GM18508 (cell line): Measurements from ENCODE around the gene NFIB.
A peak's percentile ranks its signal among the peaks of the same experiment; 100 is the strongest.

ENCODE experiments used
- ATAC-seq: cut with Tn5 transposase; IDR thresholded peaks from one replicate; pipeline ENCODE4 v1.9.1; 2021; ENCODE audit warnings: moderate number of reproducible peaks; ENCODE audit not compliant: insufficient read depth, unreplicated experiment

The NFIB gene

DNA sequence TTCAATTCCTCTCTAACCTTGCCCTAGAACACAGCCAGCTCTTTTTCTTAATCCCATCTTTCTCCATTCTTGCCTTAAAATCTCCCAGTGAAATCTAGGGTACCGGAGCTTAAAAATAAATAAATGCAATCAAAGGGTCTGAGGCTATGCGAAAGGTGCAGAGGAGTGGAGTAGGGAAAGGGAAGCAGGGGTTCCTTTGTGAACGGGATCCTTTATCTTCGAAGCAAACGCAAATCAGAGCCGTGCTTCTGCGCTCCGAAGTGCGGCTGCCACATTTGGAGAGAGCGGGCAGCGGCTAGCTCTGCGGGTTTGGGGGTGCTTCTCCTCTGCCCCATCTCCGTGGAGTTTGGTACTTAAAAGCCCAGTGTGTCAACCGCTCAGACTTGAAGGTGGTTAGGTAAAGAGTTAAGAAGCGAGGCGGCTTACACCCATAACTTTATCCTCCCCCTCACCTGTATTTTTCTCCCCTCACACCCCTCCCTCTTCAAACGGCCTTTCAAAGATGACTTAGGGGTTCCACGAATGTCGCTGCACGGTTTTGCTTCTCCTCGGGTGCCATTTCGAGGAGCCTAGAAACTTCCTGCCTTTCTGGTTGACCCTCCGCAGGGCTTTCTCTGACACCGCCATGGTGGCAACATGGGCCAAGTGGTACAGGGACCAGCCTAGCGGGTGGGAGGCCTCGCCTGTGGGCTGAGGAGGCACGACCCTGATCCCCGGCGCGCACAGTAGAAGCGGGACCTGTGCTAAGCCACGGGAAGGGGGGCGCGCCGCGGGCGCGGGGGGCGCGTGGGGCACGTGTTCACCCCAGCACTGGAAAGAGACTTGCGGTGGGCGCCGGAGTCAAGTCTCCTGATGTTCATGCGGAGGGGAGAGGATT, 31.7 kb upstream of the NFIB start:
- no peak for ATAC-seq

DNA sequence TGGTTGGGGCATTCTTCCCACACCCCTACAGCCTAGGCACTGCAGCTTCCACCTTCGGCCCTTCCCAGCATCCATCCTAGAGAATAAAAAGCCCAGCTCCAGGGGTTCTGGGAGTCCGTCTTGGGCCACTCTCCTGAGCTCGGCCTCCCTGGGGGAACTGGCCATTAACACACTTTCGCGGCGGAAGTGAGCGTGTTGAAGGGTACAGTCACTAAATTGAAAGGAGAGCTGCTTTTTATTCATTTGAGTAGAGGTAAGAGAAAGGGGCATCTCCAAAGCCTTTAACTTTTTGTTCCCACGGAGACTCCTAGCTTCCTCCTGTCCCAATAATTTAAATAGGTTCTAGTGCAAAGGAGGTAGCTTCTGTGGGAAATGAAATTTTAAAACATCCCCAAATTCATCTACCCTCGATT, 31.0 kb upstream of the NFIB start:
- no peak for ATAC-seq

DNA sequence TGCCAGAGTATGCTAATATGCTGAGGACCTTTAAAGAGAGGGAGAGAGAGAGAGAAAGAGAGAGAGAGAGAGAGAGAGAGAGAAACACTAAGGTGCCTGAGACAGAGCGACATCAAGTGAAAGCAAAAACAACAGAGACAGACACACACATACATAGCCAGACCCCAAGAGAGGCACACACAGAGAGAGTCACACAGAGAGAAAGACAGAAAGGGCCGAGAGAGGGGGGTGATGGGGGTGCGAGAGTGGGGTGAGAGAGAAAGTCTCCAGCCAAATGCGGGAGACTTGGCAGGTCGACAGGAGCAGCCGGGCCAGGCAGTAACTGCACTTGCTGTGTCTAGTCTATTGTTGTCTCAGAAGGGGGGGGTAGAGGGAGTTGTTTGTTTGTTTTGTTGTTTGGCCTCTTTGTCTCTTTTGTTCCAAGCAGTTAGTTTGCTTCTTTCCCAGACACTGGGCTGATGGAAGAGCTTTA, 30.1 kb upstream of the NFIB start:
- ATAC-seq: no peak

DNA sequence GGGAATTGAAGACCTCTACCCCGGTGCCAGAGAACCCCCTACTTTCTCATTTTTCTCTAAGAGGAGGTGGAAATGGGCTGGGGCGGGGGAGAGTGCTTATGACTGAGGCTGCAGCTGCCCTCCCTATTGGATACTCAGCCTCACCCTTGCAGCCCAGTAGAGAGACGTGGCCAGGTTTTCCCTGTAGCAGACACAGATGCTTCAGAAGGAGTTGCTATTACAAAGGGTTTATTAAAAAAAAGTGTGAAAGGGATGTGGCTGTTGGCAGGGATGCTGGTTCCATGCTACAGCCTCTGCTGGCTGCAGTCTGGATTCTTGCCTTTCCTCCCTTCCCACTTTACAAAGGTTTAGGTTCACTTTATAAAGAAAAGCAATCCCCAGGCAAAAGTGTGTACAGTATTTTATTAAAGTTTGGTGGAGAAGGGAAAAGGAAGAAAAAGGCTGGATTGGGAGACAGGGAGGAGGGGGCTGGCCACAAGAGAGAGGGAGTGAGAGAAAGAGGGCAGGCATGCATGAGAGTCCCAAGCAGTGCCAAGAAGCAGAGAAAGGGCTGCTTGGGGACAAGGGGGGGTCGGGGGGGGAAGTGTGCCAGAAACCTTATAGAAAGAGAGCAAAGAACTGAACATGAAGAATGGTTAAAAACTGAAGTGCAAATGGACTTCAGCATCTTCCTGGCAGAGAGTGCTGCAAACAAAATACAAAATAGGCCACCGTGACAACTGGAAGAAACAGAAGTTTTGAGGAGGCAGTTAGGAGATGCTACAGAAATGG, 29.5 kb upstream of the NFIB start:
- ATAC-seq: no peak

DNA sequence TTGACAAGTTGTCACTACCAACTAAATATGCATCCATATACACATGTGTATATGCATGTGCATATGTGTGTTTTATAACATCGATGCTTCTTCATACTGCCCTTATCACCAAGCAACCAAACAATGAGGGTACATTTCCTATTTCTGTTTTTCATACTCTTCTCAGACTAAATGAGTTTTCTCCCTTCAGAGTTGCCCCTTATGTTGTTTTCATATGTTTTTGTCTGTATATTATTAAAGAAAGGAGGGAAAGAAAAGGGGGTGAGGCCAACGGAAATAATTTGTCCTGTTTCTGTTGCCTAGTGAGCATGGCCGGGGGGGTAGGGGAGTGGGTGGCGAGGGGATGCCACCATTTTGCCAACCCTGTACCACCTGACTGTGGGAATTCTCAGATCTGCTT, 28.8 kb upstream of the NFIB start:
- no peak for ATAC-seq

DNA sequence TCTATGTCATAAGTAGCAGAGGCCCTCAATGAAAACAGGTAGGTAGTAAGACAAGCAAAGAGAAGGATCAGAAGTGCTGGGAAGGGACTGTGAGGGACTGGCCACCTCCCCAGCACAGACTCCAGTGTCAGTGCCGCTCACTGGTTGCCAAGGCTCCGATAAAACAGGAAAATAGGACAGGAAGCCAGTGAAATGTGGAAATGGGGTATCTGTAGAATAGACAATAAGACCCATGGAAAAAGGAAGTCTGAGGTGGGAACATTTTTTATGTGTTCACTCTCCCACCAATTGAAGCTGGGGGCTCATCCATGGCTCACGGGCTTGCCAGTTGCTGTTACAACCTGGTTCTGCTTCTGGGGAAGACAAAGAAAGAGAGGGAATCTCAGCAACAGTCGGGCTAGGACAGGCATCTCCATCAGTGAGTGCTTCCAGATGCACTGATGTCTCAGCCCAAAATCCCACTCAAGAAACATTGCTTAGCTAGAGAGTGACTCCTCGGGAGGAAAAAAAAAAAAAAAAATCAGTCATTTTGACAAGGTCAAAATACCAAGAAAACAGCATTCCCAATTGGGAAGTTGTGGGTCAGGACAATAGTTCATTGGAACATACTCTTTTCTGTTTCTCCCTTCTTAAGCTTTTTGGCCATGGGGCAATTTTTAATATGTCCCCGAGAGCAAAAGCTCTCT, 27.6 kb upstream of the NFIB start:
- ATAC-seq: no peak

DNA sequence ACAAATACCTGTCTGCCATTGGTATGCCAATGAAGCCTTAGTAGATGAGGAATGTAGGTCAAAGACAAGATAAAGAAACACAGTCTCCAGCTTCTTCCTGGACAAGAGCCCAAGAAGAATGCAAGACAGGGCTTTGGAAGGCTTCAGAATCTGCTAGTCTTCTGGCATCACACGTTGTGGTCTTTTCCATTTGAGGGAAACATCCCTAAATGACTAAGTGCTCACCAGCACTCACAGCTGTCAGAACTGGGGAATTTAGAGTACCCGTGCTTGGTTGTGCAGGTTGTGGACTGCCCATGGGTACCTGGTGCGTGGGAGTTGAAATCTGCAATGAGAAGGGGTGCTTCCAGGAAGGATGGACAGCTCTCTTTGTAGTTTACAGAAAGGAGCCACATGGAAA, 27.1 kb upstream of the NFIB start:
- no peak for ATAC-seq

DNA sequence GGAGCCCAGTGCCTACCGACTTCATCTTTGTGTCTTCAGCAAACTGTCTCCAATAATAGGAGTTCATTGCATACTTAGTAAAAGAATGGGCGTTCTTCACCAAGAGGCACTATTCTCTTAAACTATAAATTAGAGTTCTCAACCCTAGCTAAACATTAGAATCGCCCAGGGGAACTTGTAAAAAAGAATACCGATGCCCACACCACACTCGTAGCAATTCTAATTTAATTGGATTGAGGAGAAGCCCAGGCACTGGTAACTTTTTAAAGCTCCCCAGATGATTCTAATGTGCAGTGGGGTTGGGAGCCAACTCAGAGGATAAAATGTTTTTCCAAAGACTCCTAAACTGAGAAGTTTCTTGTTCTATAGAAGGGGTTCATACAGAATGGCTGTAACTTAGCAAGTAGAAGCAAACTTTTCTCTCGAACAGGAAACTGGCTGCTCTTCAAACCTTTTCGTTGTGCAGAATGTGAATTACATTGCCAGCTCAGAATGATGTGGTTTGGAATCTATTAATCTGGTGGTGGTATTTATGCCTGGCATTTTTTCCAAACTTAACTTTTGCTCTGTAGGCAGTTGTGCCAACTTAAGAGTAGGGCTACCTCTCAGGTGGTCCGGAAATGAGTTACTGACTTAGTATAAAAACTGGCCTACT, 26.4 kb upstream of the NFIB start:
- ATAC-seq: no peak

DNA sequence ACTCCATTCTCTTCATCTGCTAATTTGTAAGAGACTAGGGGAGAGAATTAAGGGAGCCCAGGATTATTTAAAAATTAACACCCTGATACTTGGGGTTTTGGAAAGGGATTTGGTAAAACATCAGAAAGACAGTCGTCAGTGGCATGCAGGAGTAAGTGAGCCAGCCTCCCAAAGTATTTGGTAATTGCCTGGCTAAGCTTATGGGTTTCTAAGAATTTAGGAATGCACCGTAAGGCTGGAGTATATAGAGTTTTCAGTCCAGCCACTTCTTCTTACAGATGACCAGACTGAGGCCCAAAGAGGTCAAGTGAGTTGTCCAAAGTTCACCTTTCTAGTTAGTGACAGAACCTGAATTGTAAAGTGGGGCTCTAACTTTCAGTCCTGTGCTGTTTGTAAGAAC, 25.8 kb upstream of the NFIB start:
- ATAC-seq: no peak

DNA sequence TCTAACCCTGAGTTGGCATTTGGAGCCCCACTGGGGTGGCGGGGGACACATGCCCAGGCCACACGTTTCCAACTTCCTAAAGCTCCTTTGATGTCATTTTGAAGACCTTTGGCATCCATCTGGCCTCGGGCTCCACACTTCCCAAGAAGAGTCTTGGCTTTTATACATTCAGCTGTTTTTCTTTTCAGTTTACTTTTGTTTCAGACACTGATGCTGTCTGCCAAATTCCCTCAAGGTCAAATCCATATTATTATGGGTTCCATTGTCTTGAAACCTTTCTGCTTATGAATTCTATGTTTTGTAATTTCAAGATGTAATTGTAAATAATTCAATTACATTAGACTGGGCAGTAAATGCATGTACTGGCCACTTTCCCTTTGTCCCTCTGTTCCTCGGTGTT, 23.7 kb upstream of the NFIB start:
- ATAC-seq: no peak

DNA sequence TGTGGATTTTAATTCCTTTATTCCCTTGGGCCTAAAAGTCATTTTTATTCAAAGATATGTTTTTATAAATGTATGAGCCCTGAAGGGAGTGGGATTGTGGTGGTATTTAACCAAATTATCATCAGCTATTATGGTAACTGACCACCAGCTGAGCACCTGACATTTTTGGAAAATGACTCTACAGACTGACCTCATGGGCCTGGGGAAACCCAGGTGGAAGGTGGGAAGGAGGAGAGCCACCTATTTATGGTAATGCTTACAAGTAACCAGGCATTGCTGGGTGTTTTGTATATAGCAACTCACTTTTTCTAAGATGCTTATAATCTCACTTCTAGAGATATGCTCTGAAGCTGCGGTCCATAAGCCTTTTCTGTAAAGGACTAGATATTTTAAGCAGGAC, 22.3 kb upstream of the NFIB start:
- ATAC-seq: no peak

DNA sequence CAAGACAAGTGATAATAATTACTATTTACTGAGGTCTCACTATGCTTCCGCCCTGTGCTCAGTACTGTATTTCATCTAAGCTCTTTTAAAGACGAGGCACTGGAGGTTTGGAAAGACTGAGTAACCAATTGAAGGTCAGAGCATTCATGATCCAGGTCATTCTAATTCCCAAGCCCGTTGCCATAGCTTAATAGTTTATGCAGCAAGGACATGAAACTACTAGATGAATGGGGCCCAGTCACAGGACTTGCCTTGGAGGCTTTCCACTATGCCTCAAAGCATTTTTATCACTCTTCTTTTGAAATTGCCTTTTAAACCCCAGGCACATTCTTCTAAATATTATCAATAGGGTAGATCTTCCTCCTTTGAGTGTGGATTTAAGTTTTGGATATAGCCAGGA, 17.2 kb upstream of the NFIB start:
- no peak for ATAC-seq

DNA sequence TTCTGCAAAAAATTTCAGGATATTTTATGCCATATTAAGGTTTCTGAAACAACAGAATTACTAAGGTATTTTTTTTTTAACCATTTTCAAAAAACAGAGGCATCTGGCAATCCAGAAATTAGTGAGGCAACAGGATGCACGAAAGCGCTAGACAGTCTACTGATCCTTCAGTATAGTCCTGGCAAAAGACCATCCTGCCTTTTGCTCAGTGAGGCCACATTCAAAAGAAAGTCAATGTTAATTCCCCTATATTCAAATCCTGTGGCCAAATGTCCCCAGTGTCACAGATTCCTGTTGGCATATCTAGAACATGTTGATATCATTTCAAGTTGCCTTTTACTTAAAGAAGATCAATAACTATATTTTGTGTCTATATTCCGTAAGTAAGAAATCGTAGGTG, 13.1 kb upstream of the NFIB start:
- no peak for ATAC-seq

DNA sequence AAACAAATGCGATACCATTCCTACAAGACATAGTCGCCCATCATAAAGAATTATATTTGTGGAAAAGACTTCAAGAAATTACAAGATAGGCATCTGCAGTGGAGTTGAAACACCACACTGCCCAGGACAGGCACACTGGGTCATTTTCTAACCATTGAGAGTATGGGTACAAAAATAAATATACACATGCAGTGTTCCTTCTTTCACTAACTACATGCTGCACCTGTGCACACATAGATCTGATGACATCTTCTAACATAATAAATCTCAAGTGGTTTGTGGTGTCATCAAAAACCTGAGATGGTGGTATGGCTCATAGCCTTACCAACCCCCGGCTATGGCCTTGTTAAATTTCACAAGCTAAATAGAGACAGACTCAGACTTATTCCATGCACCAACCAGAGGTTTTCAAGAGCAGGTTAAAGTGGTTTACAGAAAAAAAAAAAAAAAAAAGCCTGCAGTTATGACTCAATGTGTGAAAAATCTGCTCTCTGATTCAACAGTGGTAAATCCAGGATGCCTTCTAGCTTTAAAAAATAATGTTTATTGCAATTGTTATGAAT, 12.4 kb upstream of the NFIB start:
- ATAC-seq: peak; percentile 43

DNA sequence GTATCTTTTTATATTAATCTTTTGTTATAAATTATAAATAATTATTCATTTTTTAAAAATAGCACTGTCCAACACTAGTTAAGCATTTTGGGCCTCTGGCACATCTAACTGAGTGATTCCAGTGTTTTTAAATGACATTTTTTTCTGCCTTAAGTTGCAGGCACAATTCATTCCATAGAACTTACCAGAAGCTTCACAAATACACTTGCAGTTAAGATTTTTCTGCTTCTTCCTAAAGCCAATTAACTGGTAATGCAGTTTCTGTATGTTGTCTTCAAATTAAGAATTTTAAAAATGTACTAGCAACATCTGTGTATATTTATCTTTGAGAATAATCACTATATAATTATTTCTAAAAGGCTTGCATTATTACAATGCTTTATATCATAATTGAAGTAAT, 11.2 kb upstream of the NFIB start:
- no peak for ATAC-seq

DNA sequence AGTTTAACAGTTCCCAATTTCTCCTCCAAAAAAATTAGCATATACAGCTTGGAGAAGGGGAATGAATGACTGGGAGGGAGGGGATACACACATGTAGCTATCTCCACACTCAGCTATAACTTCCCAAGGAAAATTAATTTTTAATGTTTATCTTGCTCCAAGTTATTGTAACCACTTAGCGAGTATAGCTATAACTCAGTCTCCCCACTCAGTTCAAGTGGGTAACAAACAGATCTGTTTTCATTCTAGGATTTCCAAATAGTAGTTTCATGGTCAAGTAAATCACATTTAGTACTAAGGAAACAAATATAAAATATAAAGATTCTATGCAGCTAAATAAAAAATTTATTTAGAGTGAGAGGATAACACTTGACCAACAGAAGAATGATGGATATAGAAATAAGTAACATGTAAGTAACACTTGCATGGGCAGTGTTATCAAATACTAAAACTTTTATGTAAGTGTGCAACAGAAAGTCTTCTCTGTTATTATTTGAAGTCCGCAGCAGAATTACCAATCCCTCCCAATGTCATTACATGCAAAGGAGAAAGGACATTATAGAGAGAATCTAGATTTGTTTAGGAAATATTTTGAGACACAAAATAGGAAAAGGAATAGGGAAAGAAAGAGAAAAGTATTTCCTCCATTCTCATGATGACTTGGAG, 10.2 kb upstream of the NFIB start:
- ATAC-seq: no peak

DNA sequence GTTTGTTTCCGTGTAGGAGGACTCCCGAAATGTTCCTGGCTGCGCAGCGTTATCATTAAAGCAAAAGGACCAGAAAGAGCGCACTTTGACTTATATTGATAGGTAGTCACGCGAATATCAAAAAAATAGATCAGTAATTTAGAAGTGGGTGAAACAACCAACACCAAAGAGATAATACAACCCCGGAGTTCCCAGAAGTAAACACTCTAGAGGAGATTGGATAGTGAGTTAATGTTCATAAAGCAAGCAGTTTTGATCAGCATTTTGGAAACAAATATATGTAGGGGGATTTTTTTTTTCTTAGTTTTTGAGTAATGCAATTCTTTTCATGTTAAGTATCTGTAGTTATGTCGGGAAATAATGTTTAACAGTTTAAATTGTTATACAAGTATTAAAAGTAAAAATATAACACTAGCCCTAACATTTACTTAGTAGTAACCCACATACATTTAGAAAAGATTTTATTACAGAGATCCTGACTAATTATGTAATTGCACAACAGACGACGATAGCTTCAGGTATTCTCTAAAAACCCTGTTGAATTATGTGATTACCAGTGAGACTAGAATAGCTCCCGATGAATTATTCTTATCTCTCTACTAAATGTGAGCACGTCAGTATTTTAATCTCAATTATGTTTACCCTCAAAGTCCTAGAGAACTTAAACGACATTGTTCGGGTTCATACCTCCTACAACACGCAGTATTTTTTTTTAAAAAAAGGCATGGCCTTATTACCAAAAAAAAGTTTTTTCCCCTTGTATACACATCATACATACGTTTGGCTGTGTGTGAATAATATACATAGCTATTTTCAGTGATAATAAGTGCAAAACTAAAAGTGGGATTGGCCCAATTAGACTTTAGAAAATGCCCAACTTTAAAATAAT, 9.4 kb upstream of the NFIB start:
- ATAC-seq: no peak

DNA sequence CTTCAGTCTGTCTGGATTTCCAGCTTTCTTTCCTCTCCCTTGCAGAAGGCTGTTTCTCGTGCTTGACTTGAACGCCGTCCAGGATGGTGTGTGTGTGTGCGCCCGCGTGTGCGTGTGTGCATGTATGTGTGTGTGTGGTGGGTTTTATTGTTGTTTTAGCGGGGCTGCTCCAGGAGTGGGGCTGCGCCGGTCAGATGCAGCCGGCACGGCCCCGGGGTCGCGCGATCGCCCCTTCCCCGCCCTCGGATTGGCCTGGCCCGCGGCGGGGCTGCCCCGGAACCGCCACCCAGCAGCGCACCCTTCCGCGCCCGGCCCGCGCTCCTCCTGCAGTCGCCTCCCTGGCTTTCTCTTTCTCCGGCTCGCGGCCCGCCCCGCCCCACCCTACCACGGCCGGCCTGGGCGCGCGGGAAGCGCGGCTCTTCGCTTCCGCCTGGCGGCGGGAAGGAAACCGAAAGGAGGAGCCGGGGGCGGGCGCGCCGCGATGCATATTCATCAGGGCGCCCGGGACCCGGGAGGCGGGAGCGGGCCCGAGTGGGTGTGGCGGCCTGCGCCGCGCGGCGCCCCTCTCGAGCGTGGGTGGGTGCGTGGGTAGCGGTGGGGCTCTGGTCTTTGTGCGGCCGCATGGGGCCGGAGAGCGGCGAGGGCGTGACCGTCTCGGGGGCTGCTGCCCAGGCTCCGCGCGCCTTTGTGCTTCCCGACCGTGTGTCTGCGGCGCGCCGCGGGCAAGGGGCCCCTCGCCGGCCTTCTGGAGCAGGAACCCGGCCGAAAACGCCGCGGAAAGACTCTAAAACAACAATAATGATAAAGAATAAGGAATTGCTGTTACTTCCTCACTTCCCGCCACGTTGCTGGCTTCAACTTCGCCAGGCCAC, 8.5 kb upstream of the NFIB start:
- ATAC-seq: peak; percentile 37
